Thoracic aorta (tissue), 2 donors: ENCODE measurements around the gene MEIS3. TPM values are rescaled to one million over a fixed set of nuclear protein-coding genes. Genes with fewer than 3 reads are reported as not detected.

Experiments used
- ATAC-seq: fragments of 150-250 bp; one replicate; pipeline ENCODE4 v1.8.0; 2017; ENCODE audit warnings: low read depth; ENCODE audit not compliant: insufficient number of reproducible peaks, low FRiP score
- DNase-seq: peaks from one replicate; pipeline ENCODE4 v3.0.0-alpha.2; 2020; ENCODE audit warnings: low spot score
- H3K27ac ChIP-seq, 2 donors: fragments of 200-600 bp; sonication (generic); 1 replicate in 1 of 2; 2 replicates in 1 of 2; pipeline ENCODE4 v1.5.1; 2016; ENCODE audit warnings: mild to moderate bottlenecking in 2 of 2, moderate library complexity in 2 of 2
- H3K27me3 ChIP-seq: fragments of 200-600 bp; sonication (generic); replicated peaks from 2 replicates; pipeline ENCODE4 v1.6.0; 2016; ENCODE audit warnings: mild to moderate bottlenecking; ENCODE audit not compliant: insufficient read depth
- H3K36me3 ChIP-seq: fragments of 200-600 bp; sonication (generic); one replicate; pipeline ENCODE4 v1.5.1; 2016
- H3K4me1 ChIP-seq, 2 donors: fragments of 200-600 bp; sonication (generic); 1 replicate in 1 of 2; 2 replicates in 1 of 2; pipeline versions ENCODE4 v1.5.1 to v1.6.0; 2016; ENCODE audit warnings: low read depth in 2 of 2, mild to moderate bottlenecking in 1 of 2; ENCODE audit not compliant: control insufficient read depth in 1 of 2
- H3K4me3 ChIP-seq: fragments of 200-600 bp; sonication (generic); 2 replicates; pipeline ENCODE4 v1.5.1; 2016; ENCODE audit warnings: mild to moderate bottlenecking
- H3K9me3 ChIP-seq: fragments of 200-600 bp; sonication (generic); 2 replicates; pipeline ENCODE4 v1.5.1; 2016
- total RNA-seq, 2 donors: library from RNA; depleted of rRNA; stranded (reverse); fragments of >200 nt; gene quantifications; one replicate each; pipeline versions ENCODE4 v1.1.0 to v1.2.3, GENCODE V29; 2016
- TF ChIP-seq, protein P1 (sequence below): fragments of 200-600 bp; sonication (generic); IDR thresholded peaks from one replicate; pipeline ENCODE4 v1.5.1; 2019; ENCODE audit warnings: antibody characterized with exemption

Gene MEIS3
- total RNA-seq, 2 donors from 2014 or later, result 6.4 to 11.5 TPM

DNA sequence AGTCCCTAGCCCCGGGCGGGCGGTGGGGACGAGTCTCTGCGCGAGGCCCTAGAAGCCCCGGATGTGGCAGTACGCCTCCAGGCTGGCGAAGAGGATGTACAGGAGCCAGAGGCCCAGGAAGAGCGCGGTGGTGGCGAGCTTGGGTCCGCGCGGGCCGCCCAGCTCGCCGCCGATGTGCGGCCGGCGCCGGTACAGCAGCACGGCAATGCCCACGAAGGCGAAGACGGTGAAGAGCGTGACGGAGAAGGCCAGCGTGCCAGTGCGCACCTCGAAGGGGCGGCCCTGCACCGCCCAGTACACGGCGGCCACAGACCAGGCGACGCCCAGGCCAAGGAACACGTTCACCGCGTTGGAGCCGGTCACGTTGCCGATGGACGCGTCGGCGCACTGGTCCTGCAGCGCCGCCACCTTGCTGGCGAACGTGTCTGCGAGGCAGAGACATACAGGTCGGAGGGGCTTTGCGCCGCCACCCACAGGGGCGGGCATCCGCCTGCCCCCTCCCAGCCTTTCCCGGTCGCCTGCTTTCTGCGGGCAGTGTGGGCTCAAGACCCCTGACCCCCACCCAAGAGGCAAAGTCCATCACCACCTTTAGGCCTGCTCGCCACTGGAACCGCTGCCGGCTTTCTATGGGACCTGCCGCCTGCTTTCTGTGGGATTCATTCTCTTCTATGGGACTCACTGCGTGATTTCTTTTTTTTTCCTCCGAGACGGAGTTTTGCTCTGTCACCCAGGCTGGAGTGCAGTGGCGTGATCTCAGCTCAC, 10.9 kb upstream of the MEIS3 start:
- Histone ChIP-seq H3K36me3 (no peaks in the 10 kb centered on the region), H3K27me3 (peaks cover 21% of the 10 kb centered on the region), H3K4me3 (peak overlapping the region; percentile 42), H3K27ac (no peak overlapping the region), H3K4me1 (peaks cover 8 to 26% of the 10 kb centered on the region in 2 donors), H3K9me3 (no peaks in the 10 kb centered on the region)
- no peak for ATAC-seq
- DNase-seq, result no peak
- TF ChIP-seq, protein P1, sequence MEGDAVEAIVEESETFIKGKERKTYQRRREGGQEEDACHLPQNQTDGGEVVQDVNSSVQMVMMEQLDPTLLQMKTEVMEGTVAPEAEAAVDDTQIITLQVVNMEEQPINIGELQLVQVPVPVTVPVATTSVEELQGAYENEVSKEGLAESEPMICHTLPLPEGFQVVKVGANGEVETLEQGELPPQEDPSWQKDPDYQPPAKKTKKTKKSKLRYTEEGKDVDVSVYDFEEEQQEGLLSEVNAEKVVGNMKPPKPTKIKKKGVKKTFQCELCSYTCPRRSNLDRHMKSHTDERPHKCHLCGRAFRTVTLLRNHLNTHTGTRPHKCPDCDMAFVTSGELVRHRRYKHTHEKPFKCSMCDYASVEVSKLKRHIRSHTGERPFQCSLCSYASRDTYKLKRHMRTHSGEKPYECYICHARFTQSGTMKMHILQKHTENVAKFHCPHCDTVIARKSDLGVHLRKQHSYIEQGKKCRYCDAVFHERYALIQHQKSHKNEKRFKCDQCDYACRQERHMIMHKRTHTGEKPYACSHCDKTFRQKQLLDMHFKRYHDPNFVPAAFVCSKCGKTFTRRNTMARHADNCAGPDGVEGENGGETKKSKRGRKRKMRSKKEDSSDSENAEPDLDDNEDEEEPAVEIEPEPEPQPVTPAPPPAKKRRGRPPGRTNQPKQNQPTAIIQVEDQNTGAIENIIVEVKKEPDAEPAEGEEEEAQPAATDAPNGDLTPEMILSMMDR, result peak; percentile 61

DNA sequence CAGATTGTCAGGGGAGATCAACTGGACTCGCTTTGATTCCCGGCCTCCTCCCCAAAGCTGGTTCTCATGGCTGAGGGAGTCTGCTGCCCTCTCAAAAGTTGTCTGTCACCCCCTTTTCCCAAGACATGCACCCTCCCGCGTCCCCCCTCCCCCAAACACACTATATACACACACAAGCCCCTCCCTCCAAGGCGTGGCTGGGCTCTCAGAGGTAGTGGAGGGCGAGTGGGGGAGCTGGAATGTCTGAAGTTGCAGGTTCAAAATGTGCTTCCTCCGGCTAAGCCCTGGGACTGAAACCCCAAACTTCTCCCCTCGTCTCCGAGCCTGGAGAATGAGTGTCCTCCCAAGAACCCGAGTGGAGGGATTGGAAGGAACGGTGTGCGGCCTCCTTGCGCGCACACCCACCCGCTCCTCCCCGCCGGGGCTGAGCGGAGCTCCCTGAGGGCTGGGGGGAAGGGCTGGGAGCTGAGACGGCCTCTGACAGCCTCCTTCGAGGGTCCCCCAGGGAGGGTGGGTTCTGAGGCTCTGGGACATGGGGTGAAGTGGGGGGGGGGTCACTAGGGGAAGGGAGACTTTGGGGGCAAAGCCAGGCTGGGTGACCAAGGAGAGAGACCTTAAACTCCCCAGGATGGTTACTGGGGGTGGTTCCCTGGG, 9.9 kb upstream of the MEIS3 start:
- H3K4me1 ChIP-seq, result peaks cover 8 to 26% of the 10 kb centered on the region in 2 donors
- H3K9me3 ChIP-seq, result no peaks in the 10 kb centered on the region
- TF ChIP-seq, protein P1, result no peak
- DNase-seq (no peak), ATAC-seq (no peak)
- peaks cover 18% of the 10 kb centered on the region for H3K27me3 ChIP-seq
- H3K36me3 ChIP-seq, result no peaks in the 10 kb centered on the region
- H3K27ac ChIP-seq, result no peak overlapping the region
- no peak overlapping the region for H3K4me3 ChIP-seq

DNA sequence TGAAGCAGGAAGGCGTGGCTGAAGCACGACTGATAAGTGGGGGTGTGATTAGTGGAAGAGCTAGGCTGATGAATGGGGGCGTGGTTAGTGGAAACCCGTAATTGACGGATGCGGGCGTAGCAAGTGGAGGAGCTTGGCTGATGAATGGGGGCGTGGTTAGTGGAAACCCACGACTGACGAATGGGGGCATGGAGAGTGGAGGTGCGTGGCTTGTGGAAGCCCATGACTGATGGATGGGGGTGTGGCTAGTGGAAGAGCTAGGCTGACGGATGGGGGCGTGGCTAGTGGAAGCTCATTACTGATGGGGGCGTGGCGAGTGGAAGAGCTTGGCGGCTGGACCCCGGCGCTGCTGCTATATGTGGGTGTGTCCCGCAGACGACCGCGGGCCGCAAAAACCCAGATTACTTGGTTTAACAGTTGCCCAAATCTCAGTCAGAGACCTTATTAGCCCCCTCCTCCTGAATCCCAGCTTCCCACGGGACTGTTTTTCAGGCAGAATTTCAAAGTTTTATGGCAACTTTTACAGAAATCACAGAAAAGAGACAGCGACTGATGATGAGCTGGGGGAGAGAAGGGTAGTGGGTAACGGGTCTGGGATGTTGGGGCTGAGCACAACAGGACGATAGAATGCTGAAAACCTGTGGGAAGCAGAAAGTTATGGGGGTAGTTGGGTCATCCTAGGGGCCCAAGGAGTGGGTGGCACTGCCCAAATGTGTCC, 9.0 kb upstream of the MEIS3 start:
- H3K4me1 ChIP-seq, result peaks cover 8 to 20% of the 10 kb centered on the region in 2 donors
- H3K4me3 ChIP-seq, result no peak overlapping the region
- DNase-seq (peak; percentile 68), ATAC-seq (no peak)
- no peak overlapping the region for H3K27ac ChIP-seq
- H3K27me3 ChIP-seq, result peaks cover 18% of the 10 kb centered on the region
- no peaks in the 10 kb centered on the region for H3K36me3 ChIP-seq
- TF ChIP-seq, protein P1, result no peak
- no peaks in the 10 kb centered on the region for H3K9me3 ChIP-seq

DNA sequence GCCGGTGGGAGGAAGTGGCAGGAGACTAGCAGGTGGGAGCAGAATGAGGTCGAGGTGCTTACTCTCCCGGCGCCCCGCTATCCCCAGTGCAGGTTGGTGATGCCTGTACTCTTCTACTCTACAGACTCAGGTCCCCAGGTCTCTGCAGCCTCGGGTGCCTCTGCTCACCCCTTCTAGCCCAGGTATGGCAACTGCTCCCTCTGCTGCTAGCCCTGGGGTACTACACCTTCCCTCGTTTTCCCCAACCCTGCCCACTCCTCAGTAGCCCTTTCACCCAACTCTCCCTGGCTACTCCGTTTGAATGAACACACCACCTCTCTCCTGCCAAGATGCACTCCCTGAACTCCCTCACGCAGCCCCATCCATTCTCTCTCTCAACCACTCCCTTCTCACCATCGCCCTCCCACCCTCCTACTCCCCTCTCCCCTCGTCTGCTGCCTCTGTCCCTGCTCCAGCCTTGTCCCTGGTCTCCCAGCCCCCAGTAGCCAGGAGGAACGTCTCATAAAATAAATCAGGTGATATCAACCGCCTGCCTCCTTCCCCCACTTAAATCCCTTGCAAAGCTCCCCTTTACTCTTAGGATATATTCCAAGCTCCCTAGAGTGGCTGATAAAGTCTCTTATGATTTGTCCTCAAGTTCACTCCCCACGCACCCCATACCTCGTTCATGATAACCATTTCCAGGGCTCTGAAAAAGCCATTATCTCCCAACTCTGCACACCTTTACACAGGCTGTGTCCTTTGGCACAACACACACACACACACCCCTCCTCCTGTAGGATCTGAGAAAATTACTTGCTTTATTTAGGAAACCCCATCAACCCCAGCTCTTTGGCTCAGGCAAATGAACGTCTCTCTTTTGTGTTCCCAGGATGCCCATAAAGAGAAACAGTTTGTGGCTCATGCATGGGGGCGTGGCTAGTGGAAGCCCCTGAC, 8.2 kb upstream of the MEIS3 start:
- no peaks in the 10 kb centered on the region for H3K9me3 ChIP-seq
- no peak for DNase-seq

More for the DNA sequence above, 8.2 kb upstream of the MEIS3 start:
- ATAC-seq, result peak; percentile 7
- Histone ChIP-seq H3K4me1 (peaks cover 8 to 18% of the 10 kb centered on the region in 2 donors), H3K36me3 (no peaks in the 10 kb centered on the region), H3K27me3 (peaks cover 24% of the 10 kb centered on the region), H3K27ac (no peak overlapping the region), H3K4me3 (no peak overlapping the region)
- TF ChIP-seq, protein P1, result peak; percentile 85
